ENCODE results near the gene NAA10.

Gene NAA10

GRCh38 chrX:153948002-153948466 lies 13.2 kb upstream of the NAA10 start:
- no peak for DNase-seq (ENCODE audit: low read depth)

GRCh38 chrX:153947009-153947769 lies 12.4 kb upstream of the NAA10 start:
- no peak for DNase-seq (ENCODE audit: low read depth)

- DNase-seq (ENCODE audit: low read depth) = no peak
Measured at GRCh38 chrX:153945956-153946943, 11.4 kb upstream of the NAA10 start.

GRCh38 chrX:153944800-153945150 lies 9.9 kb upstream of the NAA10 start:
- no peak for DNase-seq (ENCODE audit: low read depth)

GRCh38 chrX:153944140-153944799 lies 9.4 kb upstream of the NAA10 start, which contains the start of gene RENBP:
Gene RENBP (minus strand): TSS chrX:153944643. CDS start chrX:153944610, 33 bp downstream.
- DNase-seq (ENCODE audit: low read depth) = no peak

- no peak for DNase-seq (ENCODE audit: low read depth)
Measured at GRCh38 chrX:153941336-153942252, 6.8 kb upstream of the NAA10 start.

- DNase-seq (ENCODE audit: low read depth) = no peak
Measured at GRCh38 chrX:153939573-153939972, 4.7 kb upstream of the NAA10 start.

GRCh38 chrX:153938226-153938786 lies 3.5 kb upstream of the NAA10 start:
- no peak for DNase-seq (ENCODE audit: low read depth)

- DNase-seq (ENCODE audit: low read depth) = no peak
Measured at GRCh38 chrX:153937056-153937455, 2.2 kb upstream of the NAA10 start.

- no peak for DNase-seq (ENCODE audit: low read depth)
Measured at GRCh38 chrX:153935326-153935851, 552 bp upstream of the NAA10 start.

GRCh38 chrX:153934148-153934761 lies 582 bp downstream of the NAA10 start:
- DNase-seq (ENCODE audit: low read depth) = no peak

- DNase-seq (ENCODE audit: low read depth) = no peak
Measured at GRCh38 chrX:153933748-153934147, 1.1 kb downstream of the NAA10 start.

- DNase-seq (ENCODE audit: low read depth) = no peak
Measured at GRCh38 chrX:153932220-153932915, 2.5 kb downstream of the NAA10 start.

- DNase-seq (ENCODE audit: low read depth) = no peak
Measured at GRCh38 chrX:153931748-153932147, 3.1 kb downstream of the NAA10 start.

- no peak for DNase-seq (ENCODE audit: low read depth)
Measured at GRCh38 chrX:153931151-153931550, 3.7 kb downstream of the NAA10 start.

GRCh38 chrX:153930011-153930910 lies 4.6 kb downstream of the NAA10 start:
- no peak for DNase-seq (ENCODE audit: low read depth)

GRCh38 chrX:153929576-153929975 lies 5.3 kb downstream of the NAA10 start:
- no peak for DNase-seq (ENCODE audit: low read depth)

- DNase-seq (ENCODE audit: low read depth) = no peak
Measured at GRCh38 chrX:153928846-153929245, 6.0 kb downstream of the NAA10 start.
